ENCODE measurements around the gene CACNA2D1. TPM values are rescaled to one million over a fixed set of nuclear protein-coding genes. Genes with fewer than 3 reads are reported as not detected.

CACNA2D1 gene
- total and polyA plus RNA-seq, 9 of the 15 experiments (the other 6 are each of a cell fraction or from before 2014, with no cell fraction given), result 0.49 TPM; not detected in 8

DNA sequence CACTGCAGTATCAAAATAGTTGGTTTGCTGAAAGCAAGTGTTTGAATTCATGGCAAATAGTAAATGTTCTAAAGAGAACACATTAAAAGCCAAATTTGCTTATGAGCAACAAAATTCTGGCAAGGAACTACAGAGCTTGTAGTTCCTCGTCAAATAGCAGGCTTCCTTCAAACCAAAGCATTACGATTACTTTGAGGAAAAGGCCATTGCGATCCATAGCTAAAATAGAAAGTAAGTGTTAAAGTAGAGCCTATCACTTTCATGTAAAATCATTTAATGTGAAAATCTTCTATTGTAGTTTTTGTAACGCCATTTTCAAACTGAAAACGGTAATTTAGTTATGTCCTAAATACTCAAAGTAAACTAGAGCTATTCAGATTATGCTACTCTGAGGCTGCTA, 20.1 kb downstream of the CACNA2D1 start (continued):
- TF ChIP-seq, protein P1, sequence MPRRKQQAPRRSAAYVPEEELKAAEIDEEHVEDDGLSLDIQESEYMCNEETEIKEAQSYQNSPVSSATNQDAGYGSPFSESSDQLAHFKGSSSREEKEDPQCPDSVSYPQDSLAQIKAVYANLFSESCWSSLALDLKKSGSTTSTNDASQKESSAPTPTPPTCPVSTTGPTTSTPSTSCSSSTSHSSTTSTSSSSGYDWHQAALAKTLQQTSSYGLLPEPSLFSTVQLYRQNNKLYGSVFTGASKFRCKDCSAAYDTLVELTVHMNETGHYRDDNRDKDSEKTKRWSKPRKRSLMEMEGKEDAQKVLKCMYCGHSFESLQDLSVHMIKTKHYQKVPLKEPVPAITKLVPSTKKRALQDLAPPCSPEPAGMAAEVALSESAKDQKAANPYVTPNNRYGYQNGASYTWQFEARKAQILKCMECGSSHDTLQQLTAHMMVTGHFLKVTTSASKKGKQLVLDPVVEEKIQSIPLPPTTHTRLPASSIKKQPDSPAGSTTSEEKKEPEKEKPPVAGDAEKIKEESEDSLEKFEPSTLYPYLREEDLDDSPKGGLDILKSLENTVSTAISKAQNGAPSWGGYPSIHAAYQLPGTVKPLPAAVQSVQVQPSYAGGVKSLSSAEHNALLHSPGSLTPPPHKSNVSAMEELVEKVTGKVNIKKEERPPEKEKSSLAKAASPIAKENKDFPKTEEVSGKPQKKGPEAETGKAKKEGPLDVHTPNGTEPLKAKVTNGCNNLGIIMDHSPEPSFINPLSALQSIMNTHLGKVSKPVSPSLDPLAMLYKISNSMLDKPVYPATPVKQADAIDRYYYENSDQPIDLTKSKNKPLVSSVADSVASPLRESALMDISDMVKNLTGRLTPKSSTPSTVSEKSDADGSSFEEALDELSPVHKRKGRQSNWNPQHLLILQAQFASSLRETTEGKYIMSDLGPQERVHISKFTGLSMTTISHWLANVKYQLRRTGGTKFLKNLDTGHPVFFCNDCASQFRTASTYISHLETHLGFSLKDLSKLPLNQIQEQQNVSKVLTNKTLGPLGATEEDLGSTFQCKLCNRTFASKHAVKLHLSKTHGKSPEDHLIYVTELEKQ (CRISPR knock-in tag; IDR thresholded peaks at IDR 0.05), result no peak
- TF ChIP-seq POLR2A (conservative IDR thresholded peaks at IDR 0.05), result no peak
- no peak for TF ChIP-seq RFX1 (IDR thresholded peaks at IDR 0.05)
- no peak for TF ChIP-seq CBX1 (IDR thresholded peaks at IDR 0.05; ENCODE audit: low read depth)
- TF ChIP-seq, protein P2, sequence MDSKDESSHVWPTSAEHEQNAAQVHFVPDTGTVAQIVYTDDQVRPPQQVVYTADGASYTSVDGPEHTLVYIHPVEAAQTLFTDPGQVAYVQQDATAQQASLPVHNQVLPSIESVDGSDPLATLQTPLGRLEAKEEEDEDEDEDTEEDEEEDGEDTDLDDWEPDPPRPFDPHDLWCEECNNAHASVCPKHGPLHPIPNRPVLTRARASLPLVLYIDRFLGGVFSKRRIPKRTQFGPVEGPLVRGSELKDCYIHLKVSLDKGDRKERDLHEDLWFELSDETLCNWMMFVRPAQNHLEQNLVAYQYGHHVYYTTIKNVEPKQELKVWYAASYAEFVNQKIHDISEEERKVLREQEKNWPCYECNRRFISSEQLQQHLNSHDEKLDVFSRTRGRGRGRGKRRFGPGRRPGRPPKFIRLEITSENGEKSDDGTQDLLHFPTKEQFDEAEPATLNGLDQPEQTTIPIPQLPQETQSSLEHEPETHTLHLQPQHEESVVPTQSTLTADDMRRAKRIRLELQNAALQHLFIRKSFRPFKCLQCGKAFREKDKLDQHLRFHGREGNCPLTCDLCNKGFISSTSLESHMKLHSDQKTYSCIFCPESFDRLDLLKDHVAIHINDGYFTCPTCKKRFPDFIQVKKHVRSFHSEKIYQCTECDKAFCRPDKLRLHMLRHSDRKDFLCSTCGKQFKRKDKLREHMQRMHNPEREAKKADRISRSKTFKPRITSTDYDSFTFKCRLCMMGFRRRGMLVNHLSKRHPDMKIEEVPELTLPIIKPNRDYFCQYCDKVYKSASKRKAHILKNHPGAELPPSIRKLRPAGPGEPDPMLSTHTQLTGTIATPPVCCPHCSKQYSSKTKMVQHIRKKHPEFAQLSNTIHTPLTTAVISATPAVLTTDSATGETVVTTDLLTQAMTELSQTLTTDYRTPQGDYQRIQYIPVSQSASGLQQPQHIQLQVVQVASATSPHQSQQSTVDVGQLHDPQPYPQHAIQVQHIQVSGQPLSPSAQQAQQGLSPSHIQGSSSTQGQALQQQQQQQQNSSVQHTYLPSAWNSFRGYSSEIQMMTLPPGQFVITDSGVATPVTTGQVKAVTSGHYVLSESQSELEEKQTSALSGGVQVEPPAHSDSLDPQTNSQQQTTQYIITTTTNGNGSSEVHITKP (IDR thresholded peaks at IDR 0.05; ENCODE audit: partially characterized antibody), result no peak

Measured in K562 (cell line).